Uterus (tissue), 2 donors: Measurements from ENCODE around the gene MTARC2.

Experiments used
- POLR2A ChIP-seq, 2 donors: fragments of 450-650 bp; IDR thresholded peaks; one replicate each; pipeline ENCODE4 v1.6.1; 2016; ENCODE audit warnings: antibody characterized with exemption in 2 of 2, mild to moderate bottlenecking in 1 of 2, moderate library complexity in 1 of 2
- TF ChIP-seq, protein P1 (sequence below), 4 experiments: fragments of 200-600 bp in 2 of 4; fragments of 450-650 bp in 2 of 4; sonication (generic) in 2 of 4; IDR thresholded peaks; one replicate each; pipeline ENCODE4 v1.5.1; 2016 to 2019; ENCODE audit warnings: antibody characterized with exemption in 4 of 4, mild to moderate bottlenecking in 2 of 4, moderate library complexity in 1 of 4

DNA sequence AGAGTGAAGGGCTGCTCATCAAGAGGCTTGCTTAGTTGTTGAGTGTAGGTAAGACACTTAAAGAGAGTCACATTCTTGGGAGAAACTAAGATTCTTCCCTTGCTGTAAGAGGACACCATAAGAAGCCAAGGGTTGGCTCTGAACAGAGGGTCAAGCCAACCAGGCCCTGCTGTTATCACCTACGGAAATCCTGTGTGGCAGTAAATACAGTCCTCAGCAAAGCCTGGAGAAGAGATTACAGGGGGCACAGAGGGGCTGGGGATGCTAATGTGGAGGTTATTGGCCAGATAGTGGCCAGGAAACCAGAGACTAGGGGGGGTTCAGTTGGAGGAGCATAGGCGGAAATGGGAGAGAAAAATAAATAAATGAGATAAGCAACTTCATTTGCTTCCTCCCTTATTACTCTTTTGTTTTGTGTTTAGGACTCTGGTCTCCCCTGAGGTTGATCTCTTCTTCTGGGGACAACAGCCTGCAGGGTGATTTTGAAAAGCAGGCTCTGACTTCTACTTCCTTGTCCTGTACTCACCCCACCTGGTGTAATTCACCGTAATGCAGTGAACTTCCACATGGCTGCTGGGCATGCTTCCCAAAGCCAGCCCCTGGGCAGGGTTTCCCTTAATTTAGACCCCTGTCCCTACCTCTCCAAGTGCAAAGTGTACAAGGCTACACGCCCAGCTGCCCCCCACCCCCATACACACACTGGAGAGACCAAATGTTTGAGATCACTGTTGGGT is 79.5 kb downstream of the MTARC2 start:
- TF ChIP-seq, protein P1, sequence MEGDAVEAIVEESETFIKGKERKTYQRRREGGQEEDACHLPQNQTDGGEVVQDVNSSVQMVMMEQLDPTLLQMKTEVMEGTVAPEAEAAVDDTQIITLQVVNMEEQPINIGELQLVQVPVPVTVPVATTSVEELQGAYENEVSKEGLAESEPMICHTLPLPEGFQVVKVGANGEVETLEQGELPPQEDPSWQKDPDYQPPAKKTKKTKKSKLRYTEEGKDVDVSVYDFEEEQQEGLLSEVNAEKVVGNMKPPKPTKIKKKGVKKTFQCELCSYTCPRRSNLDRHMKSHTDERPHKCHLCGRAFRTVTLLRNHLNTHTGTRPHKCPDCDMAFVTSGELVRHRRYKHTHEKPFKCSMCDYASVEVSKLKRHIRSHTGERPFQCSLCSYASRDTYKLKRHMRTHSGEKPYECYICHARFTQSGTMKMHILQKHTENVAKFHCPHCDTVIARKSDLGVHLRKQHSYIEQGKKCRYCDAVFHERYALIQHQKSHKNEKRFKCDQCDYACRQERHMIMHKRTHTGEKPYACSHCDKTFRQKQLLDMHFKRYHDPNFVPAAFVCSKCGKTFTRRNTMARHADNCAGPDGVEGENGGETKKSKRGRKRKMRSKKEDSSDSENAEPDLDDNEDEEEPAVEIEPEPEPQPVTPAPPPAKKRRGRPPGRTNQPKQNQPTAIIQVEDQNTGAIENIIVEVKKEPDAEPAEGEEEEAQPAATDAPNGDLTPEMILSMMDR (IDR thresholded peaks at IDR 0.05): no peak
- TF ChIP-seq POLR2A (IDR thresholded peaks at IDR 0.05): no peak
